H9 (cell line): Measurements from ENCODE around the gene GALNT2. TPM values are rescaled to one million over a fixed set of nuclear protein-coding genes. Genes with fewer than 3 reads are reported as not detected.

Source experiments
- DNase-seq: peaks from one replicate; pipeline ENCODE4 v3.0.0-alpha.2; 2017
- H2AFZ ChIP-seq: one replicate; pipeline ENCODE4 v1.6.1; 2013; ENCODE audit warnings: mild to moderate bottlenecking, low read length, control low read depth, moderate library complexity
- H2AK5ac ChIP-seq: 2 replicates; pipeline ENCODE4 v1.6.1; 2013; ENCODE audit warnings: low read length, control low read depth, mixed read lengths; ENCODE audit not compliant: insufficient read length
- H2BK120ac ChIP-seq: one replicate; pipeline ENCODE4 v1.6.1; 2013; ENCODE audit warnings: low read depth, mild to moderate bottlenecking, low read length, control low read depth, inconsistent platforms; ENCODE audit not compliant: poor library complexity, severe bottlenecking
- H2BK12ac ChIP-seq: 2 replicates; pipeline ENCODE4 v1.6.1; 2013; ENCODE audit warnings: low read length, control low read depth, mixed read lengths, low read depth; ENCODE audit not compliant: insufficient read length
- H2BK15ac ChIP-seq: 2 replicates; pipeline ENCODE4 v1.6.1; 2013; ENCODE audit warnings: low read depth, low read length, control low read depth
- H2BK20ac ChIP-seq: one replicate; pipeline ENCODE4 v1.6.1; 2013; ENCODE audit warnings: low read depth, mild to moderate bottlenecking, low read length, control low read depth, inconsistent platforms; ENCODE audit not compliant: poor library complexity, severe bottlenecking
- H2BK5ac ChIP-seq: 2 replicates; pipeline ENCODE4 v1.6.1; 2013; ENCODE audit warnings: low read length, control low read depth, mixed read lengths; ENCODE audit not compliant: insufficient read length
- H3K14ac ChIP-seq: 2 replicates; pipeline ENCODE4 v1.6.1; 2013; ENCODE audit warnings: low read length, control low read depth; ENCODE audit not compliant: insufficient read depth
- H3K18ac ChIP-seq: 2 replicates; pipeline ENCODE4 v1.6.1; 2013; ENCODE audit warnings: low read depth, mild to moderate bottlenecking, mixed read lengths, low read length, control low read depth; ENCODE audit not compliant: insufficient read length
- H3K23ac ChIP-seq: 2 replicates; pipeline ENCODE4 v1.6.1; 2013; ENCODE audit warnings: low read length, control low read depth, mixed read lengths, low read depth; ENCODE audit not compliant: insufficient read length
- H3K23me2 ChIP-seq: 2 replicates; pipeline ENCODE4 v1.6.1; 2013; ENCODE audit warnings: low read depth, mild to moderate bottlenecking, mixed read lengths, low read length, control low read depth; ENCODE audit not compliant: insufficient read length, poor library complexity, severe bottlenecking
- H3K27ac ChIP-seq: 2 replicates; pipeline ENCODE4 v1.5.1; 2013; ENCODE audit warnings: low read length, control low read depth, mixed read lengths, low read depth; ENCODE audit not compliant: insufficient read length
- H3K27me3 ChIP-seq: 2 replicates; pipeline ENCODE4 v1.6.1; 2013; ENCODE audit warnings: low read length, control low read depth, inconsistent platforms; ENCODE audit not compliant: insufficient read depth
- H3K4ac ChIP-seq: 2 replicates; pipeline ENCODE4 v1.6.1; 2013; ENCODE audit warnings: low read depth, mild to moderate bottlenecking, control low read depth, inconsistent platforms, low read length, moderate library complexity
- H3K4me1 ChIP-seq: 2 replicates; pipeline ENCODE4 v1.6.1; 2013; ENCODE audit warnings: low read length, control low read depth, inconsistent platforms; ENCODE audit not compliant: insufficient read depth
- H3K4me2 ChIP-seq: 2 replicates; pipeline ENCODE4 v1.6.1; 2013; ENCODE audit warnings: low read length, control low read depth, mixed read lengths; ENCODE audit not compliant: insufficient read length, insufficient read depth
- H3K56ac ChIP-seq: 2 replicates; pipeline ENCODE4 v1.6.1; 2013; ENCODE audit warnings: low read depth, mild to moderate bottlenecking, mixed read lengths, low read length, control low read depth; ENCODE audit not compliant: insufficient read length
- H3K79me1 ChIP-seq: 2 replicates; pipeline ENCODE4 v1.6.1; 2013; ENCODE audit warnings: low read depth, mild to moderate bottlenecking, moderate library complexity, low read length, control low read depth, inconsistent platforms; ENCODE audit not compliant: insufficient read depth, poor library complexity, severe bottlenecking
- H3K79me2 ChIP-seq: 2 replicates; pipeline ENCODE4 v1.6.1; 2013; ENCODE audit warnings: low read length, control low read depth, inconsistent platforms; ENCODE audit not compliant: insufficient read depth
- H3K9ac ChIP-seq: 2 replicates; pipeline ENCODE4 v1.6.1; 2013; ENCODE audit warnings: low read length, control low read depth, mixed read lengths; ENCODE audit not compliant: insufficient read length; ENCODE audit errors: extremely low read depth
- H3K9me3 ChIP-seq: one replicate; pipeline ENCODE4 v1.6.1; 2013; ENCODE audit warnings: low read depth, low read length, inconsistent platforms; ENCODE audit not compliant: control insufficient read depth
- H3T11ph ChIP-seq: one replicate; pipeline ENCODE4 v1.6.1; 2013; ENCODE audit warnings: mild to moderate bottlenecking, low read length, control low read depth, inconsistent platforms
- H4K20me1 ChIP-seq: one replicate; pipeline ENCODE4 v1.6.1; 2013; ENCODE audit not compliant: control insufficient read depth, insufficient read length, insufficient read depth
- H4K5ac ChIP-seq: 2 replicates; pipeline ENCODE4 v1.6.1; 2013; ENCODE audit warnings: low read depth, mild to moderate bottlenecking, mixed read lengths, low read length, control low read depth; ENCODE audit not compliant: insufficient read length
- H4K8ac ChIP-seq: replicated peaks from 2 replicates; pipeline ENCODE4 v1.6.1; 2013; ENCODE audit warnings: low read length, control low read depth, mixed read lengths, low read depth; ENCODE audit not compliant: insufficient read length
- H4K91ac ChIP-seq: 2 replicates; pipeline ENCODE4 v1.6.1; 2013; ENCODE audit warnings: low read depth, mild to moderate bottlenecking, moderate library complexity, mixed read lengths, low read length, control low read depth; ENCODE audit not compliant: insufficient read length
- H3K27ac Mint-ChIP-seq, 3 experiments: 2 replicates in 2 of 3; 3 replicates in 1 of 3; pipeline ENCODE4 v1.8.0; 2020 to 2021; ENCODE audit warnings: mixed read lengths in 3 of 3, mild to moderate bottlenecking in 1 of 3, moderate library complexity in 1 of 3
- H3K27me3 Mint-ChIP-seq: 2 replicates; pipeline ENCODE4 v1.8.0; 2021; ENCODE audit warnings: low read depth, mild to moderate bottlenecking, moderate library complexity, mixed read lengths
- H3K36me3 Mint-ChIP-seq, 3 experiments: 2 replicates in 2 of 3; 3 replicates in 1 of 3; pipeline ENCODE4 v1.8.0; 2020 to 2021; ENCODE audit warnings: low read depth in 3 of 3, mixed read lengths in 3 of 3; ENCODE audit not compliant: insufficient read depth in 1 of 3
- H3K4me1 Mint-ChIP-seq, 2 experiments: 2 replicates each; pipeline ENCODE4 v1.8.0; 2020; ENCODE audit warnings: mixed read lengths in 2 of 2
- H3K4me3 Mint-ChIP-seq, 2 experiments: 2 replicates in 1 of 2; 3 replicates in 1 of 2; pipeline ENCODE4 v1.8.0; 2020 to 2021; ENCODE audit warnings: mild to moderate bottlenecking in 2 of 2, mixed read lengths in 2 of 2, moderate library complexity in 1 of 2
- H3K9me3 Mint-ChIP-seq, 2 experiments: 2 replicates in 1 of 2; 3 replicates in 1 of 2; pipeline ENCODE4 v1.8.0; 2020; ENCODE audit warnings: mild to moderate bottlenecking in 2 of 2, mixed read lengths in 2 of 2, moderate library complexity in 1 of 2
- CTCF ChIP-seq: fragments of 200-600 bp; sonication (generic); conservative IDR thresholded peaks from 3 replicates; pipeline ENCODE4 v1.8.0; 2021; ENCODE audit warnings: antibody characterized with exemption, mild to moderate bottlenecking
- WGBS: extraction: QIAGEN DNeasy Blood & Tissue Kit; methylation state at CpG from one replicate; pipeline ENCODE4 v1.1.7; 2013; ENCODE audit warnings: missing lambda C conversion rate, low lambda C conversion rate, mixed read lengths; ENCODE audit not compliant: insufficient read length; ENCODE audit errors: extremely low coverage; 5-methylcytosine and 5-hydroxymethylcytosine counted together
- total RNA-seq: library from RNA; stranded (reverse); gene quantifications from 2 replicates; pipeline ENCODE4 v1.2.1, GENCODE V29; 2021

GALNT2 gene
- total RNA-seq, 1 experiment from 2014 or later, result 57.6 TPM

- Histone ChIP-seq H3K4me1 (no peaks in the 10 kb centered on the region), H3K23ac (no peak overlapping the region), H3K9me3 (no peaks in the 10 kb centered on the region), H2BK20ac (no peak overlapping the region), H3K18ac (no peak overlapping the region), H4K5ac (no peak overlapping the region), H4K8ac (no peak overlapping the region), H4K91ac (no peak overlapping the region), H3K4me2 (no peak overlapping the region), H2BK5ac (no peak overlapping the region), H2BK12ac (no peak overlapping the region), H3K14ac (no peak overlapping the region), H3T11ph (no peak overlapping the region), H2BK15ac (no peak overlapping the region), H3K9ac (no peak overlapping the region), H2AFZ (no peak overlapping the region), H3K4ac (no peak overlapping the region), H3K23me2 (no peaks in the 10 kb centered on the region), H3K79me1 (no peaks in the 10 kb centered on the region), H3K27me3 (no peaks in the 10 kb centered on the region), H2AK5ac (no peak overlapping the region), H3K79me2 (no peaks in the 10 kb centered on the region), H3K56ac (no peak overlapping the region), H4K20me1 (no peaks in the 10 kb centered on the region), H2BK120ac (no peak overlapping the region), H3K27ac (no peak overlapping the region)
- Mint-ChIP-seq H3K36me3 (no peaks in the 10 kb centered on the region; a peak in 1 of 7 replicates), H3K27ac (peak overlapping the region in 1 of 3 experiments; percentile 57; a peak in 1 of 7 replicates), H3K9me3 (no peaks in the 10 kb centered on the region), H3K4me1 (peaks cover 9 to 12% of the 10 kb centered on the region in 2 experiments), H3K4me3 (no peak overlapping the region), H3K27me3 (peaks cover 4% of the 10 kb centered on the region; the same call in 1 of the 2 replicates)
- WGBS, result no CpG with 5 or more reads among the region's 6 CpGs
- DNase-seq, result no peak
- TF ChIP-seq CTCF, result no peak
Observed at GRCh38 chr1:230303069-230303468, 236.0 kb downstream of the GALNT2 start.
